SW 1271 (cell line): ENCODE data around the gene POU2AF2.
A peak's percentile ranks its signal among the peaks of the same experiment; 100 is the strongest.
"Not testable (repeated sequence)": the region's sequence is repeated elsewhere in the genome, so short reads cannot be mapped to it uniquely, and the experiment has no call there.

Experiments used
- DNase-seq, 2 experiments: peaks; one replicate each; lab custom pipeline; 2025; lab: John Stamatoyannopoulos, UW

Gene POU2AF2

GRCh38 chr11:111259896-111260295 lies 14.4 kb downstream of the POU2AF2 start:
- no peak for DNase-seq

DNA sequence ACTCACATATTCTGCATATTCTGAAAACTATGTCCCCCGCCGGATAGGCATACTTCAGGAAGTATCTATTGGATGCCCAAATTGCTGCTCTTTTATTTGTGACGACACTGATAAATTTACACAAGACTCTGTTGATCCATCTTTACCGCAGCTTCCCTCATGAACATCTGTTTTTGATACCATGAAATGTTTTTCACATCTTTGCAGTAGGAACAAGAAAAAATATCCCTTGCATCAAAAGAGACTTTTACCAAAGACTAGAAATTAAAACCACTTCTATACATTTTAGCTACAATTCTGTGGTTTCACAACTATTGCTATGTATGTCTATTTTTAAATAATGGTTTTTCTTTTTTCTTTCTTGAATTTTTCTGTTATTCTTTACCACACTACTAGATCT lies 15.3 kb downstream of the POU2AF2 start:
- DNase-seq = no peak

GRCh38 chr11:111264646-111265045 lies 19.1 kb downstream of the POU2AF2 start:
- no peak for DNase-seq

DNA sequence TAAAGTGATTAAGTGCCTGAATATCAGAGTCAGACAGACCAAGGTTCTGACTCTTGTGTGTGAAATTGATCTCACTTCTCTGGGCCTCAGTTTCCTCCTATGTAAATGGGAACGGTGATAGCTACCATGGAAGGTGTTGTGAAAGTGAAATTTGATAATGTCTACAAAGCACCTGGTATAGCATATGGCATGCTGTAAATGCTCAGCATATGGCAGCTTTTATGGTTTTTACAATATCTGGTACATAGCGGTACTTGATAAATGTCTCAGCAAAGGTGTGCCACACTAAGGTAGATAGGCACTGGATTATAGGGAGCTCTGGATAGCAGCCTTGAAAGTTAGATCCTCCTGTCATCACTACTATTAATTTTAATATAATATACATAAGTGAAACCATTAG lies 19.9 kb downstream of the POU2AF2 start:
- no peak for DNase-seq

DNA sequence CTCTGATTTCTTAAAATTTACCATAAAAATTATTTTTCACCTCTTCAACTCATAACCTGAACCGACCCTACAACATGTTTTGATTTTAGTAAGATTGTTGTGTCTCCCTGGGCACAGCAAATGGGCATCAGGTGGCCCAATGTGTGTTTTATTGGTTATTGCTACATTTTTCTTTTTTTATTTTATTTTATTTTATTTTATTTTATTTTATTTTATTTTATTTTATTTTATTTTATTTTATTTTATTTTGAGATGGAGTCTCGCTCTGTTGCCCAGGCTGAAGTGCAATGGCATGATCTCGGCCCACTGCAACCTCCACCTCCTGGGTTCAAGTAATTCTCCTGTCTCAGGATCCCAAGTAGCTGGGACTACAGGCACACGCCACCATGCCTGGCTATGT lies 22.8 kb downstream of the POU2AF2 start:
- not testable (repeated sequence) for DNase-seq

GRCh38 chr11:111269146-111269868 lies 23.8 kb downstream of the POU2AF2 start:
- DNase-seq = no peak

DNA sequence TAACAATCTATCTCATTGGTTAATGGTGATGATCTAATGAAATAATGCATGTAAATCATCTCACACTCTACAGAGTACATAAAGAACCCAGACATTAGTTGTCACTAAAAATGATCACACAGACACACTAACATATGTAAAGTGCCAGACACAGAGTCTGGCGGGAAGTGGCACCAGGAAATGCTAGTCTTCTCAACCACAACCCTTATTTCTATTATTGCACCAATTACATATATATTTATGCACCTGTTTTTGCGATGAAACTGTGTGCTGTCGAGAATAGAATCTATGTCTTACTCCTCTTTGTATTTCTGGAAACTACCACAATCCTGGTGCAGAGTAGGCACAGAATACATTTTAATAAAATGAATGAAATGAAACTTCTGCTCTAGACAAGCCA lies 26.9 kb downstream of the POU2AF2 start:
- DNase-seq = no peak

- no peak for DNase-seq
These were observed 37.1 kb downstream of the POU2AF2 start for GRCh38 chr11:111282562-111283075.

- DNase-seq = no peak
These were observed 38.5 kb downstream of the POU2AF2 start for GRCh38 chr11:111283945-111284481.

GRCh38 chr11:111285189-111286091 lies 39.9 kb downstream of the POU2AF2 start:
- DNase-seq = no peak

- DNase-seq = no peak
These were observed 46.2 kb downstream of the POU2AF2 start for GRCh38 chr11:111291764-111292163.

- DNase-seq = not testable (repeated sequence)
These were observed 46.9 kb downstream of the POU2AF2 start for GRCh38 chr11:111292408-111292807.

DNA sequence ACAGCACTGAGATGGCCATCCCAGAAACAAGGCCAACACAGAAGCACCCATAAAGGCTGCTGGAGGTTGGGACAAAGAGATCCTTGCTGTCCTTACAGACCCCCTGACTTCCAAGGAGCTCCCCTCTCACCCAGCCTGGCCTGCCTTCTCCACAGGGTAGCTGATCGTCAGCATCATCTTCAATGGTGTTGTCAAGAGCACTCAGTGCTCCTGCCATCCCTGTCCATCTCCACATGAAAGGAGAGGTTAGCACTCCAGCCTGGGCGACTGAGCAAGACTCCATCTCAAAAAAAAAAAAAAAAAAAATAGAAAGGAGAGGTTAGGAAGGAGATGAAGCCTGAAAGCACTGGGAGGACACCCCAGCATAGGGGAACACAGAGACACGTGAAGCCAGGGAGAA lies 50.7 kb downstream of the POU2AF2 start:
- no peak for DNase-seq

DNA sequence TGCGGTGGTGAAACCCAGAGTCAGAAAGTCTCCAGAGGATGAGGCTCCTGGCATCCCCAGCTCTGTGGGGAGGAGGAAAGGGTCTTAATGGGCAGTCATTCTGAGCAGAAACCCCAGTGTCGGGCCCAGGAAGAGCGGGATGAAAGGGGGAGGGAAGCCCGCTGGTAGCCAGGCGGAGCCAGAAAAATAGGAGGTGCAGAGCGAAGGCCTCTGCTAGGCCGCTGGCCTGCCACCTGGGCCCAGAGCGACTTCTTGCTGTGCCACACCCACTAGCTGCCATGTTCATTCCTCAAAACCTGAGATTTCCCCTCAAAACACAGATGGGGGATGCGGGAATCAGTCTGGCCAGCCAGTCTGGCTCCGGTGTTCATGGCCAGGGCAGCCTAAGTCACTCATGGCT lies 52.2 kb downstream of the POU2AF2 start:
- no peak for DNase-seq

DNA sequence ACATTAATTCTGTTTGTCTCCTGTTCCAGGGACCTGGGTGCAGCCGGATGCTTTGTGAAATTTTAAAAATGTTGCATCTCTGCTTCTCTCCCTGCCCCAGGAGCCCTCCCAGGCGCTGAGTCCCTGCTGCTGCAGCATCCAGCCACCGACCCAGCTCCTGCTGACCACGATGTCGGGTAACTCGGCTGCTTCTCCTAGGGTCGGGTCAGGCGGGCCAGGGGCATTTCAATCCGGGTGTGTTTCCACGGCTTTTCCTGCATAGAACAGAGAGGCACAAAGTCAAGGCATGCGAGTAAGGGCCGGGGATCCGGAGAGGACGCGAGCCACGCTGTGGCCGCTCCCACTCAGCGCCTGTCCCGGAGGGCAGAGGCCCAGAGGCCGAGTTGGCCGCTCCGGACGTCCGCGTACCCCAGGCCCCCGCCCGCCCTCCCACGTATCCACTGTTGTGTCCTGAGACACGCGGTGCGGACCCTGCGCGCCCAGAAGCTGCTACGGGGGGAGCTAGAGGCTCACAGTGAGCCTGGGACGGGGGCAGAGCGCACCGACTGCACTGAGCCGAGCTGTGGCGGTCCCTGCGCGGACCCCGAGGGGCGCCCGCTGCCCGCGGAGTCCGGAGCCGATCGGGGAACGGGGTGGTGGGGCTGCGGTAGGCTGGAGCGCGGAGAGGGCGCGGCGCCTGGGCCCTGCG lies 53.0 kb downstream of the POU2AF2 start, which contains the start of gene POU2AF3:
TSS of gene POU2AF3 (plus strand) at position 134 of the 688 bp plus-strand sequence. CDS start at position 170, 36 bp downstream.
- no peak for DNase-seq

GRCh38 chr11:111299101-111300026 lies 53.8 kb downstream of the POU2AF2 start:
- DNase-seq = peak in 1 of 2 experiments; percentile 42

GRCh38 chr11:111300569-111300968 lies 55.0 kb downstream of the POU2AF2 start:
- DNase-seq = no peak

- no peak for DNase-seq
These were observed 55.7 kb downstream of the POU2AF2 start for GRCh38 chr11:111301004-111301841.

DNA sequence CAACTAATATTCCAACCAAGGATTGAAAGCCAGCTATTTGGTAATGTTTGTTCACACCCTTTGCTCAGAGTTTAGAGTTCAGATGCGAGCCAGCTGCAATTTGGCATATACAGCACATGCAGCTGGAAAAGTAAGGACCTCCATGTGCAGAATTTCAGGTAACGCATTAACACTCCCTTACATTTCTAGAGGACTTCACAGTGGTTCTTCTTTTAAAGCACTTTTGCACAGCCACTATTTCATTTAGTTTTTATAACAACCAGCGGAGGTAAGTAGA lies 56.3 kb downstream of the POU2AF2 start:
- no peak for DNase-seq

DNA sequence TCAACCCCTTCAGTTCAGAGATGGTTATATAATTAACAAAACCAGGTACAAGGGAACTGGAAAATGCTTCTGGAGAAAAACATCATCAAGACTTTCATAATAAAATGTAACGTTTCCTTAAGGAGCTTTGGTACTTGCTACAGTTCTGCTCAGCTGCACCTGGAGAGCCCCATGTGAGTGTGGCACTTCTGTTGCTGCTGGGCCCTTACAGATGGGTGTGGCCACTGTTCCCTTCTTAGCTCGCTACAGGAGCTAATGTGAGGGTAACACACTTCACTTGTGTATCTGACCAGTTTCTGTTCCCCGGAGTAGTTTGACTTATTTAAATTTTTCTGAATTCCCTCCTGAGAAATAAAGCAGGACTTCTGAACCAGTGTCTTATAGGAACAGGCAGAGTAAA lies 56.8 kb downstream of the POU2AF2 start:
- no peak for DNase-seq
